HL-60 (cell line): Measurements from ENCODE around the gene SLC2A8.

Experiments
- DNase-seq, 2 experiments: peaks; one replicate each; pipeline ENCODE4 v3.0.0-alpha.2; 2010 to 2020; ENCODE audit warnings: low read depth in 1 of 2, low spot score in 1 of 2
- H3K27ac ChIP-seq: fragments of 250-450 bp; sonication (Bioruptor Pico); replicated peaks from 2 replicates; pipeline ENCODE4 v1.5.1; 2020; ENCODE audit warnings: mild to moderate bottlenecking, moderate library complexity
- H3K27me3 ChIP-seq: fragments of 250-450 bp; sonication (Bioruptor Pico); 2 replicates; pipeline ENCODE4 v1.5.1; 2021; ENCODE audit warnings: mild to moderate bottlenecking, moderate library complexity; ENCODE audit not compliant: insufficient read depth, poor library complexity, severe bottlenecking
- H3K4me3 ChIP-seq: replicated peaks from 2 replicates; pipeline ENCODE4 v1.5.1; 2011; ENCODE audit warnings: mild to moderate bottlenecking, control low read depth, low read length; ENCODE audit not compliant: insufficient read depth
- CTCF ChIP-seq: IDR thresholded peaks from one replicate; pipeline ENCODE4 v1.5.1; 2011; ENCODE audit warnings: low read length, control low read depth, inconsistent platforms; ENCODE audit not compliant: insufficient read depth
- GABPA ChIP-seq: IDR thresholded peaks from 2 replicates; pipeline ENCODE4 v1.6.1; 2012; ENCODE audit warnings: low read depth
- POLR2AphosphoS5 ChIP-seq: IDR thresholded peaks from 2 replicates; pipeline ENCODE4 v1.6.1; 2012; ENCODE audit warnings: low read depth
- REST ChIP-seq: IDR thresholded peaks from 2 replicates; pipeline ENCODE4 v1.6.1; 2012; ENCODE audit warnings: low read depth; ENCODE audit not compliant: insufficient replicate concordance
- SPI1 ChIP-seq: IDR thresholded peaks from 2 replicates; pipeline ENCODE4 v1.6.1; 2012; ENCODE audit warnings: low read depth, mild to moderate bottlenecking, borderline replicate concordance

The SLC2A8 gene

GRCh38 chr9:127369428-127369827, 27.5 kb upstream of the SLC2A8 start:
- no peak for TF ChIP-seq REST
- no peak for TF ChIP-seq CTCF
- no peak for TF ChIP-seq POLR2AphosphoS5
- TF ChIP-seq GABPA = no peak
- TF ChIP-seq SPI1 = no peak
- no peak for DNase-seq
- no peak overlapping the region for H3K27ac ChIP-seq
- H3K4me3 ChIP-seq = no peak overlapping the region
- no peaks in the 10 kb centered on the region for H3K27me3 ChIP-seq

GRCh38 chr9:127370147-127370579, 26.8 kb upstream of the SLC2A8 start:
- no peak for DNase-seq
- TF ChIP-seq REST (no peak), SPI1 (no peak), POLR2AphosphoS5 (no peak), CTCF (no peak), GABPA (no peak)
- H3K4me3 ChIP-seq = no peak overlapping the region
- H3K27me3 ChIP-seq = no peaks in the 10 kb centered on the region
- H3K27ac ChIP-seq = no peak overlapping the region

- H3K27me3 ChIP-seq = no peaks in the 10 kb centered on the region
Measured at GRCh38 chr9:127370672-127371648, 26.0 kb upstream of the SLC2A8 start.

GRCh38 chr9:127380479-127380878, 16.5 kb upstream of the SLC2A8 start:
- no peaks in the 10 kb centered on the region for H3K27me3 ChIP-seq
- TF ChIP-seq SPI1 (no peak), POLR2AphosphoS5 (no peak), GABPA (no peak), CTCF (no peak), REST (no peak)
- no peak overlapping the region for H3K27ac ChIP-seq
- no peak for DNase-seq
- H3K4me3 ChIP-seq = no peak overlapping the region

More at GRCh38 chr9:127370672-127371648, 26.0 kb upstream of the SLC2A8 start:
- no peak for TF ChIP-seq POLR2AphosphoS5
- Histone ChIP-seq H3K4me3 (no peak overlapping the region), H3K27ac (no peak overlapping the region)
- no peak for DNase-seq
